Measurements from ENCODE around the gene PLA2G12A. TPM values are rescaled to one million over a fixed set of nuclear protein-coding genes. Genes with fewer than 3 reads are reported as not detected.

PLA2G12A gene
- total and polyA plus RNA-seq, 10 of the 15 experiments (the other 5 are each of a cell fraction or from before 2014, with no cell fraction given) = 3.7 to 36.8 (median 15.5) TPM

GRCh38 chr4:109662116-109662515 is 67.8 kb downstream of the PLA2G12A start (continued):
- TF ChIP-seq CTCF (IDR thresholded peaks at IDR 0.05 in 2 of 3, conservative IDR thresholded peaks at IDR 0.05 in 1 of 3; ENCODE audit: control insufficient read depth in 2 of 3, extremely low read depth in 1 of 3, insufficient read depth in 1 of 3, low read depth in 3 of 3, low read length in 3 of 3) (no peak), MTA2 (IDR thresholded peaks at IDR 0.05; ENCODE audit: low read depth) (no peak), KLF5 (IDR thresholded peaks at IDR 0.05; ENCODE audit: partially characterized antibody) (no peak)

Small RNAs within 50 kb of the gene (small RNA-seq; reads per million reads assigned to genes)
- gene HIGD1AP14 = not detected

Other genes starting within 250 kb of the PLA2G12A start
- 31.1 and 37.7 TPM in 2 replicates for gene MCUB, start 169.8 kb downstream of the PLA2G12A start, total RNA-seq (2014; rRNA removed)
- gene MCUB, start 169.8 kb downstream of the PLA2G12A start, total RNA-seq (2014; rRNA removed; fragmentation: Illumina TruSeq; extraction: Trizol) = 22.8 and 23.8 TPM in 2 replicates
- 38.2 and 41.1 TPM in 2 replicates for gene MCUB, start 169.8 kb downstream of the PLA2G12A start, total RNA-seq (2021)
- gene MCUB, start 169.8 kb downstream of the PLA2G12A start, polyA plus RNA-seq (2011; rRNA removed) = 57.1 and 76.7 TPM in 2 replicates
- gene MCUB, start 169.8 kb downstream of the PLA2G12A start, polyA plus RNA-seq (2014; fragmentation: Illumina TruSeq; extraction: Trizol) = 20.4 and 26.2 TPM in 2 replicates
- 10 to 100 TPM in 1 of 2 experiments, 1 to 10 TPM in 1; 4.7 to 10.7 TPM for gene MCUB, start 169.8 kb downstream of the PLA2G12A start, polyA plus RNA-seq (2014; fragmentation: Nextera tagmentation; extraction: Ambion mirVana)
- gene MCUB, start 169.8 kb downstream of the PLA2G12A start, polyA plus RNA-seq (2014; rRNA removed) = 50.6 and 63.7 TPM in 2 replicates
- 10 to 100 TPM; 51.2 to 59.9 TPM for gene MCUB, start 169.8 kb downstream of the PLA2G12A start, polyA plus RNA-seq (2016; fragmentation: Nextera tagmentation; extraction: Ambion mirVana)
- 24.0 and 33.7 TPM in 2 replicates for gene CASP6, start 26.6 kb downstream of the PLA2G12A start, total RNA-seq (2014; rRNA removed)
- 23.2 and 26.3 TPM in 2 replicates for gene CASP6, start 26.6 kb downstream of the PLA2G12A start, total RNA-seq (2014; rRNA removed; fragmentation: Illumina TruSeq; extraction: Trizol)
- gene CASP6, start 26.6 kb downstream of the PLA2G12A start, total RNA-seq (2021) = 18.1 and 20.0 TPM in 2 replicates
- gene CASP6, start 26.6 kb downstream of the PLA2G12A start, polyA plus RNA-seq (2011; rRNA removed) = 66.8 and 78.1 TPM in 2 replicates
- gene CASP6, start 26.6 kb downstream of the PLA2G12A start, polyA plus RNA-seq (2014; fragmentation: Illumina TruSeq; extraction: Trizol) = 34.0 and 44.0 TPM in 2 replicates
- 10 to 100 TPM; 20.0 to 23.2 TPM for gene CASP6, start 26.6 kb downstream of the PLA2G12A start, polyA plus RNA-seq (2014; fragmentation: Nextera tagmentation; extraction: Ambion mirVana)
- 22.9 and 27.9 TPM in 2 replicates for gene CASP6, start 26.6 kb downstream of the PLA2G12A start, polyA plus RNA-seq (2014; rRNA removed)
- 10 to 100 TPM; 51.2 to 56.2 TPM for gene CASP6, start 26.6 kb downstream of the PLA2G12A start, polyA plus RNA-seq (2016; fragmentation: Nextera tagmentation; extraction: Ambion mirVana)
- not detected in 2 replicates for gene CFI, start 71.9 kb upstream of the PLA2G12A start, total RNA-seq (2014; rRNA removed)
- not detected in 2 replicates for gene CFI, start 71.9 kb upstream of the PLA2G12A start, total RNA-seq (2014; rRNA removed; fragmentation: Illumina TruSeq; extraction: Trizol)
- 0.28 and 0.32 TPM in 2 replicates for gene CFI, start 71.9 kb upstream of the PLA2G12A start, total RNA-seq (2021)
- gene CFI, start 71.9 kb upstream of the PLA2G12A start, polyA plus RNA-seq (2011; rRNA removed) = 0.10 and 0.15 TPM in 2 replicates
- gene CFI, start 71.9 kb upstream of the PLA2G12A start, polyA plus RNA-seq (2014; fragmentation: Illumina TruSeq; extraction: Trizol) = not detected in 2 replicates
- gene CFI, start 71.9 kb upstream of the PLA2G12A start, polyA plus RNA-seq (2014; fragmentation: Nextera tagmentation; extraction: Ambion mirVana) = not detected
- not detected in 2 replicates for gene CFI, start 71.9 kb upstream of the PLA2G12A start, polyA plus RNA-seq (2014; rRNA removed)
- not detected for gene CFI, start 71.9 kb upstream of the PLA2G12A start, polyA plus RNA-seq (2016; fragmentation: Nextera tagmentation; extraction: Ambion mirVana)
- 11.5 and 11.7 TPM in 2 replicates for gene GAR1, start 85.7 kb upstream of the PLA2G12A start, total RNA-seq (2014; rRNA removed)
- 13.8 and 14.7 TPM in 2 replicates for gene GAR1, start 85.7 kb upstream of the PLA2G12A start, total RNA-seq (2014; rRNA removed; fragmentation: Illumina TruSeq; extraction: Trizol)
- gene GAR1, start 85.7 kb upstream of the PLA2G12A start, total RNA-seq (2021) = 27.2 and 29.0 TPM in 2 replicates
- 30.6 and 37.6 TPM in 2 replicates for gene GAR1, start 85.7 kb upstream of the PLA2G12A start, polyA plus RNA-seq (2011; rRNA removed)
- 55.2 and 60.0 TPM in 2 replicates for gene GAR1, start 85.7 kb upstream of the PLA2G12A start, polyA plus RNA-seq (2014; fragmentation: Illumina TruSeq; extraction: Trizol)
- gene GAR1, start 85.7 kb upstream of the PLA2G12A start, polyA plus RNA-seq (2014; fragmentation: Nextera tagmentation; extraction: Ambion mirVana) = 10 to 100 TPM; 16.6 to 20.5 TPM
- 44.3 and 45.1 TPM in 2 replicates for gene GAR1, start 85.7 kb upstream of the PLA2G12A start, polyA plus RNA-seq (2014; rRNA removed)
- 10 to 100 TPM; 59.1 to 76.3 TPM for gene GAR1, start 85.7 kb upstream of the PLA2G12A start, polyA plus RNA-seq (2016; fragmentation: Nextera tagmentation; extraction: Ambion mirVana)
- not detected in 2 replicates for gene RRH, start 97.9 kb upstream of the PLA2G12A start, total RNA-seq (2014; rRNA removed)
- gene RRH, start 97.9 kb upstream of the PLA2G12A start, total RNA-seq (2014; rRNA removed; fragmentation: Illumina TruSeq; extraction: Trizol) = not detected in 2 replicates
- gene RRH, start 97.9 kb upstream of the PLA2G12A start, total RNA-seq (2021) = not detected in 2 replicates
- gene RRH, start 97.9 kb upstream of the PLA2G12A start, polyA plus RNA-seq (2011; rRNA removed) = 0.24 and 0.30 TPM in 2 replicates
- gene RRH, start 97.9 kb upstream of the PLA2G12A start, polyA plus RNA-seq (2014; fragmentation: Illumina TruSeq; extraction: Trizol) = 0.16 TPM in 1 of 2 replicates, not detected in the other
- under 1 TPM in 1 of 2 experiments, not detected in 1; 0.07 TPM for gene RRH, start 97.9 kb upstream of the PLA2G12A start, polyA plus RNA-seq (2014; fragmentation: Nextera tagmentation; extraction: Ambion mirVana)
- gene RRH, start 97.9 kb upstream of the PLA2G12A start, polyA plus RNA-seq (2014; rRNA removed) = 0.06 TPM in 1 of 2 replicates, not detected in the other
- gene RRH, start 97.9 kb upstream of the PLA2G12A start, polyA plus RNA-seq (2016; fragmentation: Nextera tagmentation; extraction: Ambion mirVana) = not detected
- gene LRIT3, start 118.0 kb upstream of the PLA2G12A start, total RNA-seq (2014; rRNA removed) = 0.11 TPM in 1 of 2 replicates, not detected in the other
- gene LRIT3, start 118.0 kb upstream of the PLA2G12A start, total RNA-seq (2014; rRNA removed; fragmentation: Illumina TruSeq; extraction: Trizol) = 0.05 TPM in 1 of 2 replicates, not detected in the other
- gene LRIT3, start 118.0 kb upstream of the PLA2G12A start, total RNA-seq (2021) = not detected in 2 replicates
- gene LRIT3, start 118.0 kb upstream of the PLA2G12A start, polyA plus RNA-seq (2011; rRNA removed) = 0.13 and 0.20 TPM in 2 replicates
- gene LRIT3, start 118.0 kb upstream of the PLA2G12A start, polyA plus RNA-seq (2014; fragmentation: Illumina TruSeq; extraction: Trizol) = 0.06 TPM in 1 of 2 replicates, not detected in the other
- gene LRIT3, start 118.0 kb upstream of the PLA2G12A start, polyA plus RNA-seq (2014; fragmentation: Nextera tagmentation; extraction: Ambion mirVana) = not detected
- 0.10 and 0.14 TPM in 2 replicates for gene LRIT3, start 118.0 kb upstream of the PLA2G12A start, polyA plus RNA-seq (2014; rRNA removed)
- under 1 TPM in 1 of 2 experiments, not detected in 1; 0.04 TPM for gene LRIT3, start 118.0 kb upstream of the PLA2G12A start, polyA plus RNA-seq (2016; fragmentation: Nextera tagmentation; extraction: Ambion mirVana)
- gene EGF, start 182.8 kb upstream of the PLA2G12A start, total RNA-seq (2014; rRNA removed) = 0.11 and 0.90 TPM in 2 replicates
- gene EGF, start 182.8 kb upstream of the PLA2G12A start, total RNA-seq (2014; rRNA removed; fragmentation: Illumina TruSeq; extraction: Trizol) = 0.13 and 0.55 TPM in 2 replicates
- gene EGF, start 182.8 kb upstream of the PLA2G12A start, total RNA-seq (2021) = 0.05 and 0.23 TPM in 2 replicates
- not detected in 2 replicates for gene EGF, start 182.8 kb upstream of the PLA2G12A start, polyA plus RNA-seq (2011; rRNA removed)
- gene EGF, start 182.8 kb upstream of the PLA2G12A start, polyA plus RNA-seq (2014; fragmentation: Illumina TruSeq; extraction: Trizol) = 0.15 TPM in 1 of 2 replicates, not detected in the other
- under 1 TPM in 1 of 2 experiments, not detected in 1; 0.02 TPM for gene EGF, start 182.8 kb upstream of the PLA2G12A start, polyA plus RNA-seq (2014; fragmentation: Nextera tagmentation; extraction: Ambion mirVana)
- 0.23 TPM in 1 of 2 replicates, not detected in the other for gene EGF, start 182.8 kb upstream of the PLA2G12A start, polyA plus RNA-seq (2014; rRNA removed)
- under 1 TPM in 1 of 2 experiments, not detected in 1; 0.28 TPM for gene EGF, start 182.8 kb upstream of the PLA2G12A start, polyA plus RNA-seq (2016; fragmentation: Nextera tagmentation; extraction: Ambion mirVana)